Lower lobe of right lung (tissue), 2 donors: ENCODE results near the gene TMEM218. TPM values are rescaled to one million over a fixed set of nuclear protein-coding genes. Genes with fewer than 3 reads are reported as not detected.

ENCODE experiments used
- ATAC-seq, 2 donors: fragments of 200-7000 bp; cut with Tn5 transposase; one replicate each; pipeline ENCODE4 v1.9.1; 2020 to 2022; ENCODE audit warnings: mild to moderate bottlenecking in 2 of 2, moderate library complexity in 2 of 2
- DNase-seq: peaks from one replicate; pipeline ENCODE4 v3.0.0-alpha.2; 2020
- H3K27ac ChIP-seq: fragments of 200-600 bp; one replicate; pipeline ENCODE4 v1.8.0; 2022
- H3K27me3 ChIP-seq: fragments of 200-600 bp; one replicate; pipeline ENCODE4 v1.8.0; 2022; ENCODE audit warnings: low read depth
- H3K36me3 ChIP-seq: fragments of 200-600 bp; one replicate; pipeline ENCODE4 v1.8.0; 2022; ENCODE audit warnings: mild to moderate bottlenecking
- H3K4me1 ChIP-seq: fragments of 200-600 bp; one replicate; pipeline ENCODE4 v1.8.0; 2022
- H3K4me3 ChIP-seq: fragments of 200-600 bp; one replicate; pipeline ENCODE4 v1.8.0; 2022; ENCODE audit warnings: mild to moderate bottlenecking
- H3K9me3 ChIP-seq: fragments of 200-600 bp; one replicate; pipeline ENCODE4 v1.8.0; 2022
- CTCF ChIP-seq: fragments of 200-600 bp; IDR thresholded peaks from one replicate; pipeline ENCODE4 v1.8.0; 2022; ENCODE audit warnings: antibody characterized with exemption, mild to moderate bottlenecking
- intact Hi-C: fragments of 100-400 bp; cut with DNase I; formaldehyde crosslinking; loops from one replicate; pipeline ENCODE4 v1.11.0; 2022
- total RNA-seq: library from RNA; stranded (reverse); fragmentation: NEBNext Ultra II Directional; extraction: Animal tissue kit (Norgen Biotek cat#: 25700); gene quantifications from one replicate; pipeline ENCODE4 v1.2.1, GENCODE V29; 2021
- donor health status: DM: no; HTN: yes; CAD: no; lungs with severe emphysema.

The TMEM218 gene
- total RNA-seq, 1 donor from 2014 or later: 20.5 TPM

DNA sequence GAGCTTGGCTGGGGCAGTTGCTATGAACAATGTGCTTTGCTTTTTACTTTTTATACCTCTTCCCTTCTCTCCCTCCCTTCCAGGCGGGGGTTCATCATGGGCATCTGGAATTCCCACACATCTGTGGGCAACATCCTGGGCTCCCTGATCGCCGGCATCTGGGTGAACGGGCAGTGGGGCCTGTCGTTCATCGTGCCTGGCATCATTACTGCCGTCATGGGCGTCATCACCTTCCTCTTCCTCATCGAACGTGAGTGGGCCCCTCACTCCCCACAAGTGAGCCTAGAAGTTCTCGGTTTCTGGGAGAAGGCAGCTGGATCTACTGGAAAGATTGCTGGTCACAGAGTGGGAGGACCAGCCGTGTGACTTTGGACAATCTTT lies 30.9 kb downstream of the TMEM218 start:
- intact Hi-C loops: no loop called here
- no peak overlapping the region for H3K4me3 ChIP-seq
- no peaks in the 10 kb centered on the region for H3K27me3 ChIP-seq
- no peak for ATAC-seq
- no peak for DNase-seq
- H3K27ac ChIP-seq: no peak overlapping the region
- no peaks in the 10 kb centered on the region for H3K36me3 ChIP-seq
- no peak for TF ChIP-seq CTCF
- no peaks in the 10 kb centered on the region for H3K4me1 ChIP-seq
- H3K9me3 ChIP-seq: no peaks in the 10 kb centered on the region

GRCh38 chr11:125079878-125080530 lies 31.4 kb downstream of the TMEM218 start:
- Histone ChIP-seq H3K4me3 (no peak overlapping the region), H3K4me1 (no peaks in the 10 kb centered on the region), H3K9me3 (no peaks in the 10 kb centered on the region), H3K27me3 (no peaks in the 10 kb centered on the region), H3K36me3 (no peaks in the 10 kb centered on the region), H3K27ac (no peak overlapping the region)
- intact Hi-C loops: no loop called here
- ATAC-seq (no peak), DNase-seq (peak; percentile 37)
- TF ChIP-seq CTCF: no peak

DNA sequence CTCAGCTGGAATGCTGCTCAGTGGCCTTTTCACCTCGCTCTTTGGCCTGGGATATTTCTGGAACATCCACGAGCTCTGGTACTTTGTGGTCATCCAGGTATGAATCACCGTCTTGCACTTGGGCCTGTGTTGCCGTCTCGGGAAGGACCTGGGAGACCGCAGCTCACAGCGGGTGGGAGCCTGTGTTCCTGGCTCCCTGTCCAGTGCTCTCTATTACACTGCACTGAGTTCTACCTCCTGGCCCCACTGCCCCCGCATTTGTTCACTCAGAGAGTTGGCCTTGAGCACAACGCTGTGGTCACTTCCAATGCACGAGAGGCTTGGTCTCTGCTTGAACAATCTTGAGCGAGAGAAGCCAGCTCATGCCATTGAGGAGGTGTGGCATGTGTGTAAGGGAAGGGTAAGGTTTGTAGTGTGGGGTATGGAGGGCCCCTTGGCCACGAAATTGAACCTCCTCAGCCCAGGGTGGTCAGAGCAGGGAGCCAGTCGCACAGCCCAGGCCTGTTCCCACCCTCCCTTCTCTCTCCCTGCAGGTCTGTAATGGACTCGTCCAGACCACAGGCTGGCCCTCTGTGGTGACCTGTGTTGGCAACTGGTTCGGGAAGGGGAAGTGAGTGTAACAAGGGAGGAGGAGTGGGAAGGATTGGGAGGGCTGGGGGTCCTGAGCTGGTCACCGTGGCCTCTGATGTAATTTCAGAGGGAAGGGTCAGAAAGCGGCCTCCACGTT lies 32.1 kb downstream of the TMEM218 start:
- ATAC-seq (peak; percentile 39 to 68), DNase-seq (peak; percentile 55)
- TF ChIP-seq CTCF: no peak
- no peaks in the 10 kb centered on the region for H3K36me3 ChIP-seq
- intact Hi-C loops: no loop called here
- no peak overlapping the region for H3K27ac ChIP-seq
- H3K27me3 ChIP-seq: no peaks in the 10 kb centered on the region
- no peak overlapping the region for H3K4me3 ChIP-seq
- H3K4me1 ChIP-seq: no peaks in the 10 kb centered on the region
- no peaks in the 10 kb centered on the region for H3K9me3 ChIP-seq

- intact Hi-C loops: no loop called here
- Histone ChIP-seq H3K27me3 (no peaks in the 10 kb centered on the region), H3K9me3 (no peaks in the 10 kb centered on the region), H3K27ac (no peak overlapping the region), H3K4me1 (no peaks in the 10 kb centered on the region), H3K36me3 (no peaks in the 10 kb centered on the region), H3K4me3 (no peak overlapping the region)
- TF ChIP-seq CTCF: no peak
- ATAC-seq (no peak), DNase-seq (peak; percentile 38)
Observed at GRCh38 chr11:125078516-125079140, 32.8 kb downstream of the TMEM218 start.

GRCh38 chr11:125078016-125078415 lies 33.4 kb downstream of the TMEM218 start:
- TF ChIP-seq CTCF: no peak
- Histone ChIP-seq H3K9me3 (no peaks in the 10 kb centered on the region), H3K27me3 (no peaks in the 10 kb centered on the region), H3K4me1 (no peaks in the 10 kb centered on the region), H3K4me3 (no peak overlapping the region), H3K36me3 (no peaks in the 10 kb centered on the region), H3K27ac (no peak overlapping the region)
- DNase-seq (no peak), ATAC-seq (no peak)
- intact Hi-C loops: no loop called here
